SHP77 treated with DMSO at 0.1 percent for 48 hours (cell line): Measurements from ENCODE around the gene DDX1.

Source experiments
- DNase-seq: peaks from one replicate; lab custom pipeline; 2025; lab: John Stamatoyannopoulos, UW

The DDX1 gene

DNA sequence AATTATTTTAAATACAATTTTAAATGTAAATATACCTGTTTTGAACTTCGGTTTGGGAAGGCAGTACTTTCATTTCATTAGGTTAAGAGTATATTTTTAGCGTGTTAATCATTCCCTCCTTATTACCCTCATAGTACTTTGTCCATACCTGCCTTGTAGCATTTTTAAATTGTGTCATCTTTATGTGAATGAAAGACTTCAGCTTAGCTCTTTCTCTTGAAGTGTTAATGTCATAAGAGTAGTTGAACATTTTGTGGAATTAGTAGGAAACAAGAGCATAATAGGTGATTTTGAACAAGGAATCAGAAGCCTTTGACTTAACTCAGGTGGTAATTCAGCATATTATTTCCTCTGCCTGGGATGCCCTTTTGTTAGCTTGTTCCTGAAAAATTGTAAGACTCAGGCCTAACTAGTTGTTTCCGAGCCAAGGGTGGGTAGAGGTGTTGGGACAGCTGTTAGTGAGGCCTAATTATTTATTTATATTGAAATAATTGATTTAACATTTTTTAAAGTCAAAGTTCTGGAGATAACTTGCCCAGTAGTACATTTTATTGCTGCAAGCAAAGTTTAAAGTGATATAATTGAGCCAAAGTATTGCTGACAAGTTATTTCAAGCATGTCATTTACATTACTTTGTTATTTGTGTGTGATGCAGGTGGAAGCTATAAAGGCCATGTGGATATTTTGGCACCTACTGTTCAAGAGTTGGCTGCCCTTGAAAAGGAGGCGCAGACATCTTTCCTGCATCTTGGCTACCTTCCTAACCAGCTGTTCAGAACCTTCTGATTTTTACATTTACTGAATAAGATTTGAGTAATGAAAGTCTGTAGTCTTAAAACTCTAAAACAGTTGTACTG lies 38.7 kb downstream of the DDX1 start:
- no peak for DNase-seq

DNA sequence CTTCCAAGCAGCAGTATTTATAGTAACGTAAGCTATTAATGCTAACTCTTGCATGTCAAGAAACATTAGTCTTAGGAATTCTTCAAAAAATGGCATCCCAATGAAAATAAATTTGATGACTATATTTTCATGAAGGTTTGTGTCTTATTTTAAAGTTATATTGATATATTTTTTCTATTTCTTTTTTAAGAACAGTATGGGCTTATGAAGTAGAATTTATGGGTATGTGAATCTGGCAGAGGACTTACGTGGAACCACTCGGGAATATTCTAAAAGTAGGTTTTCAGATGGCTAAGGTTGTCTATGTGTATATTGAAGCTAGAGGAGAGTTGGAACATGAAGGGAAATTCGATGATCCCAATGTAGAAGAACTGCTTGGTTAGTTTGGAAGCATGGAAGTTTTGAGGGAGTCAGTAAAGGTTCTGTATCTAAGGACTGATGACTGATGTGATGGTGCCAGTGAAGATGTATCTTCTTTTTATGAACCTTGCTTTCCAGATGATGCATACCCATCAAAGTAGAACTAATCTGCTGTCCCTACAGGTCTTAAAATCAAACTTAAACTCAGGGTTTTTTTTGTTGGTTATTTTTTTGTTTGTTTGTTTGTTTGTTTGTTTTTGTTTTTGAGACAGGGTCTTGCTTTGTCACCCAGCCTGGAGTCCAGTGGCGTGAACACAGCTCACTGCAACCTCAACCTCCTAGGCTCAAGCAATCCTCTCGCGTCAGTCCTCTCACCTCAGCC lies 39.5 kb downstream of the DDX1 start:
- no peak for DNase-seq

DNA sequence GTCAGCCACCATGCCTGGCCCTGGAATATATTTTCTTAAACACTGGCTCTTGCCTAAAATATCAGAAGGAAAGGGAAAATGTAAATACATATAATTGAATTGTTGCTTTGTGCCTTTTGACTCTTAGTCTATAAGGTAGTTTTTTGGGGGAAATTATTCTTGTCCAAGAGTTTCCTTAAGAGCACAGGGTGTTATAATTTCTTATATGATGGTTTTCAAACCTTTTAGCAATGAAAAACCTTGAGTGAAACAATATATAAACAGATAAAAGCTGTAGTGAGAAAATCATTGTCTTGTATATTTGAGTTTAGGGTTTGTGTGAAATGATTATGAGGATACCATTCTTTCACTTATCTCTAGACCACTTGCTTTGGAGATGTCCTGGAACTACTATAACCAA lies 40.2 kb downstream of the DDX1 start:
- no peak for DNase-seq

DNA sequence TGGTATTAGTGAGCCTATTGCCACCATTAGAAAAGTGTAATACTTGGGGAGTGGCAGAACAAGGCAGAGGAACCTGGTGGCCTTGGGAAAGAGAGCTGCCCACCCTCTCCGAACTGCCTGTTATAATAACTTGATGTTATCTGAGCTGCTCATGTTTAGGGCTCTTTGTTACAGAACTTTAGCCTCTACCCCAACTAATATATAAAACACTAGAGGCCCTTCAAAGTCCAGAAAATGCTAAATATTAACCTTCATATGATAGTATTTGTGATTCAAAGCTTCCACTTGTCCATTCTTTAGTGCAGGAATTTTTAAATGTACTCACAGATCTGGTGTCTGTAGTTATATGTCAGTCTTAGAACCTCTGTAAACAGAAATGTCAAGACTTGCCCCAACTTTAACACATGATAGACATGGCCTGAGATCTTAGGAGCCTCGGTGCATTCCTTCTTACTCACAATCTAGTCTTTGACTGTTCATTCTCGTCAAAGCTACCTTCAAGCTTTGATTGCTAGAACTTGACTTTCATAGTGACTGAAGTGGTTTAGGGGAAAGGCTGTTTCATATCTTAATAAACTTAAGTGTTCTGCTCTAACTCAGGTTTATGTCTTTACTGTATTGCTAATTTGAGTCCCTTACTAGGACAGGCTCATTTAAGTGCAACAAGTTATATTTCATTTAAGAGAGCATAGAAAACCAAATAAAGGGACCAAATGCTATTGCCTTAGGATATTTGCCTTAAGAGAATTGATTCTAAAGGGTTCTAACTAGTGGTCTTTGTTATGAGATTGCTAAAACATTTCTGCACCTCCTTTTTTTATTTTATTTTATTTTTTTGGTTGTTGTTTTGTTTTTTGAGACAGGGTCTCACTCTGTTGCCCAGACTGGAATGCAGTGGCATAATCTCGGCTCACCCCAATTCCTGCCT lies 41.6 kb downstream of the DDX1 start:
- DNase-seq = no peak

DNA sequence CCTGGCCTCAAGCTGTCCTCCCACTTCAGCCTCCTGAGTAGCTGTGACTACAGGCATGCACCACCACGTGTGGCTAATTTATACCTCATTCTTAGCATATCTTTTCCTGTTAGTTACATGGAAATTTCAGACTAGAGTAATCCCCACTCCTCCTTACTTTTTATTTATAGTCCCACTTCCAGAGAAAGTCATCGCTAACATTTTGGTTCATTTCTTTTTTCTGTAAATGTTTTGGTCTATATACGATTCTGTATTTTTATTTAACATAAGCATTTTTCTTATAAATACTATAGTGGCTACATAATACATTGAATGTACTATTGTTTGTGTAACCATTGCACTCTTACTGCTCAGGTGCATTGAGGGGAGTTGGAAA lies 42.3 kb downstream of the DDX1 start:
- no peak for DNase-seq

- DNase-seq = no peak
Observed at GRCh38 chr2:15634846-15635490, 43.3 kb downstream of the DDX1 start.

- DNase-seq = peak; percentile 9
Observed at GRCh38 chr2:15636972-15637785, 45.5 kb downstream of the DDX1 start.

DNA sequence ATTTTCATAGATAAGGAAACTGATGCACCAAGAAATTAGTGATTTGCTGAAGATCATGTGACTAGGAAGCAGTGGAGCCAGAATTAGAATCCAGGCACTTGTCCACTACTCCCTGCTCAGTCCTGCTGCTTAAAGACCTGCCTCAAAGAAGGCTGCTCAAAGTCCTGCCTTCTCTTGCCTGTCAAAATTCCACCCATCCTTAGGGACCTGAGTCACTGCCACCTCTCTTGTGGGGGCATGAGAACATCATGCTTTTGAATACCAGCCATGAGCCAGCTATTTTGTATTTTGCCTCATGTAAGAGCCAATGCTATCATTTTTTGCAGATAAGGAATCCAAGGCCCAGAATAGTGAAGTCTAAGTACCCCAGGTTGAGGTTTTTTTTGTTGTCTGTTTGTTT lies 47.1 kb downstream of the DDX1 start:
- DNase-seq = no peak

- DNase-seq = no peak
Observed at GRCh38 chr2:15639323-15640251, 47.9 kb downstream of the DDX1 start.

GRCh38 chr2:15640261-15640711 lies 48.6 kb downstream of the DDX1 start:
- no peak for DNase-seq

DNA sequence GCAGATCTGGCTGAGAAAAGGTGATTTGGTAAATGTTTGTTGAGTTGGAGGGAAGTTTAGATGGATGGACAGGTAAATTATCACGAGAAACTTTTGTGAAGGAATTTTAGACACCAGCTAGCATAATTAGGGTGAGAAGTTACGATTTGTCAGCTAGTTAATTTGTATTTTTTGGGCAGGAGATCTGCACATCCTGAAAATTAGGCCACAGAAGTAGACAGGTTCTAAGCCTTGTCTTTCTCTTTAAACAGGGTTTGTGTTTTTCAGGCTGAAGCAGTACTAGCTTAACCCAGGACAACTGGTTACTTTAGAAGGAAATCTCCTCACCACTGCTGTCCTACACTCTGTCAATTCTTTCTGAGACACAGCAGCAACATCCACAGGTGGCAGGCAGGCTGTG lies 49.1 kb downstream of the DDX1 start:
- no peak for DNase-seq

DNA sequence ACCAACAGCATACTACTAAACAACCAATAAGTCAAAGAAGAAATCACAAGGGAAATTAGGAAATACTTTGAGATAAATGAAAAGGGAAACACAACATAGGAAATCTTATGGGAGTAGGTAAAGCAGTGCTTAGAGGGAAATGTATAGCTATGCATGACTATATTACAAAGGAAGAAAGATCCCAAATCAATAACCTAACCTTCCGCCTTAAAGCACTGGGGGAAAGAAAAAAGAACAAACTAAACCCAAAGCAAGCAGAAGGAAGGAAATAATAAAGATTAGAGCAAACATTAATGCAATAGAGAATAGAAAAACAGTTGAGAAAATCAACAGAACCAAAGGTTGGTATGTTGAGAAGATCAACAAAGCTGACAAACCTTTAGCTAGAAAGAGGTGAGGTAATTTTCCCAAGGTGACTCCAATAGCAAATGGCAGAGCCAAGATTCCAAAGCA lies 49.9 kb downstream of the DDX1 start:
- no peak for DNase-seq

- DNase-seq = no peak
Observed at GRCh38 chr2:15642011-15642814, 50.5 kb downstream of the DDX1 start.

- no peak for DNase-seq
Observed at GRCh38 chr2:15642815-15643500, 51.3 kb downstream of the DDX1 start.

GRCh38 chr2:15643791-15644585 lies 52.3 kb downstream of the DDX1 start:
- no peak for DNase-seq

GRCh38 chr2:15645300-15645699 lies 53.6 kb downstream of the DDX1 start:
- no peak for DNase-seq

DNA sequence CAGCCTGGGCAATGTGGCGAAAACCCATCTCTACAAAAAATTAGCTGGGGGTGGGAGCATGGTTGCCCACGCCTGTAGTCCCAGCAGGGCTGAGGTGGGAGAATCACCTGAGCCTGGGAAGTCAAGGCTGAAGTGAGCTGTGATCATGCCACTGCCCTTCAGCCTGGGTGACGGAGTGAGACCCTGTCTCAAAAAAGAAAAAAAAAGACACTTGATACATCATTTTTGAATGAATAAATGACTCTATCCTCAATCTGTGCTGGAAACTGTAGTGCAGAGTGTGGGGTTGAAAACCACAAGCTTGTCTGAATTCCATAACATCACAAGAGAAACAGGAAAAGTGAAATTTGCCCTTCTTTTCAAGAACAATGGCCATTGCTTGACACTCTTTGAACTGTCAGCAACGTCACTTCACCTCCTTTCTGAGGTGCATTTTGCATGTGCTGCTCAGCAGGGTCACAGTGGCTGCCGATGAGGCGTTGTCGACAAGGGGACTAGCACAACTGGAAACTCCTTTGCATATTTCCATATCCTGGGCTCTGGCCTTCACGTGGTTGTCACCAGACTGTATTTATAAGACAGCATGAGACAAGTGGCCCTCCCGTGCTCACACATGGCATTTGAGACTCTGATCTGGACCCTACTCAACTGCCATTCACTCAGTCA lies 54.2 kb downstream of the DDX1 start:
- no peak for DNase-seq
